HG03095 (cell line): ENCODE measurements around the gene ITSN1.

Experiments
- ATAC-seq: cut with Tn5 transposase; IDR thresholded peaks from one replicate; pipeline ENCODE4 v1.9.1; 2021; ENCODE audit warnings: moderate library complexity; ENCODE audit not compliant: unreplicated experiment

ITSN1 gene

DNA sequence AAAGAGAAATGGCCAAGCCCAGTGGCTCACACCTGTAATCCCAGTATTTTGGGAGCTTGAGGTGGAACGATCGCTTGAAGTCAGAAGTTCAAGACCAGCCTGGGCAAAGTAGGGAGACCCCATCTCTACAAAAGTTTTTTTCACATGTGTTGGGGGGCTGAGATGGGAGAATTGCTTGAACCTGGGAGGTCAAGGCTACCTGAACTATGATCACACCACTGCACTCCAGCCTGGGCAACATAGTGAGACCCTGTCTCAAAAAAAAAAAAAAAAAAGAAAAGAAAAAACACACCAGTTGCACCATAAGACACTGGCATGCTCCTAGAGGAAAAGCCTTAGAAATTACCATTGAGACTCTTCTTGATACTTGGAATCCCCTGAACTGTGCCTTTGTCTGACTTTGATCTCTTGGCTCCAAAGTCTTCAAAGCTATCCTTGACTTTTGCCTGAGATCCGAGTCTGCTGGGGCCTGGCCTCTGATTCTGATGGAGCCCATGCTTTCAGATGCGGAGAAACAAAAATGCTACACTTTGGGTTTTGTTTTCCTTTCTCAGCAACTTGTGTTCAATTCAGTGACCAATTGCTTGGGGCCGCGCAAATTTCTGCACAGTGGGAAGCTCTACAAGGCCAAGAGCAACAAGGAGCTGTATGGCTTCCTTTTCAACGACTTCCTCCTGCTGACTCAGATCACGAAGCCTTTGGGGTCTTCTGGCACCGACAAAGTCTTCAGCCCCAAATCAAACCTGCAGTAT lies 239.6 kb downstream of the ITSN1 start:
- no peak for ATAC-seq

DNA sequence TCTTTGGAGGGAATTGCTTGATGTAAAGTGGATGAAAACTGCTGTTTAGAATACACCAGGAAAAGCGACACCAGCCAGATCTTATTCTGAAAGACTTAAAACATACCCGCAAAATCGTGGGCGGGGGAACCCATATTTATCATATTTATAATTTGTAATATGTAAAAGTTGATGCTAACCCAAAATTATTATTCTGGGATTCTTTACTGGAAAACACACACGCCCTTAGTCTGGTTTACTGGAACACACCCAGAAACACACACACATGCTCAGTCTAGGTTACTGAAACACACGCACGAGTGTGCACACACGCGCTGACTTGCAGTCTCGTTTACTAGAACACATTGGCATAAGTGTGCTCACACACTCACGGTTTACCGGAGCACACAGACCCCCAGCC lies 240.8 kb downstream of the ITSN1 start:
- no peak for ATAC-seq

DNA sequence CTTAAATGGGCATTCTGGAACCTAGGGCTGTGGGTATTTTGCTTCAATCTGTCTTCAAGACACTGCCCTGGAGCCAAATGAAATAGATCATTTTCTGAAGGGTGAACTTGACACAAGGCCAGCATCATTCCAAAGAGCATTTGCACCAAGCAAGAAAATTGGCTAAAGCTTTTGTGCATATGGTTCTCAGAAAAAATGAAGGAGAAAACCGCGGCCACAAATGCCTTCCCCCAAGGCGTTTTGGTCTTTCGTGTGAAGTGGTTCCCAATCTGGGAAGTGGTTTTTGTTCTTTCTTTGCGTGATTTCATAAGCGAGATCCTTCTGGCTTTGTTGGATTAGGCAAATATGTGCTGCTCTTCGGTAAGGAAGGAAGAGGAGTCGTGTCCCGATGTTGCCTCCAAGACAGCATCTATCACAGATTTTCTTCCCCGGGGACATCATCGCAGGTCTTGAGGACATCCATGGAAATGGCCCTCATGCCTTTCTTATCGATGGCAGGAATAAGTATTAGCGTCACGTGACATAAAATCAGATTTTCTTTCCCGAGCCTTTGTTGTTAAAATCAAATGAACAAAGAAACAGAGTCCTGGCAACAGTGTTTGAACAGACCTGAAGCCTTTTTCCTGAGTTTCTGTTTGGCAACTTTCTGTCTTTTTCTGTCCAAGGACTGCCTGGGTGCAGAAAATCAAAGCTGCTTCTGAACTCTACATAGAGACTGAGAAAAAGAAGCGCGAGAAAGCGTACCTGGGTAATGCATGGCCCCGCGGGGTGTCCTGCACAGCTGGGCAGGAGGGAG lies 242.3 kb downstream of the ITSN1 start:
- ATAC-seq, result no peak

DNA sequence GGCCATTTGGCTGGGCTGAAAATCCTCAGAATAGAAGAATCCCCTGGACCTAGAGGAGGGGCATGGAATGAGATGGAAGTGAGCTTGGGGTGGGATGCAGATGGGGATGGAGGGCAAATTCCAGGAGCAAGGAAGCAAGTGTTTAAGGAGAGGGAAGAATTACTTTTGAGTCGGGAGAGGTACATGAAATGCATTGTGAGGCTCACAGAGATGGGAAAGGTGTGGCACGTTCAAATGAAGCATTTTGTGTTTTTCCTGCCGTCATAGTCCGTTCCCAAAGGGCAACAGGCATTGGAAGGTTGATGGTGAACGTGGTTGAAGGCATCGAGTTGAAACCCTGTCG lies 242.8 kb downstream of the ITSN1 start:
- ATAC-seq, result no peak

DNA sequence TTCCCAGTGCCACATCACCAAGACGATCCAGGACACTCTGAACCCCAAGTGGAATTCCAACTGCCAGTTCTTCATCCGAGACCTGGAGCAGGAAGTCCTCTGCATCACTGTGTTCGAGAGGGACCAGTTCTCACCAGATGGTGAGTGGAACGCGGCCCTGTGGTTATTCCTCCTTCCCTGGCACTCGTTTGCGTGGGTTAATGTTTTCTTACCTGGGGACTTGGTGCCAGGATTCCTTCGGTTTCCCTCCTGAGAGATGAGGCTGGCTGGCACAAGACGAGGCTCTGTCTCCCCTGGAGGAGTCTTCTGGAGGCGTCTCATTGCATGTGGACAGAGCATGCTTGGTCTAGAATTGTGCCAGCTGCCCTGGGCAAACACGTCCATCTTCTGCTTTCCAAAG lies 244.0 kb downstream of the ITSN1 start:
- no peak for ATAC-seq

DNA sequence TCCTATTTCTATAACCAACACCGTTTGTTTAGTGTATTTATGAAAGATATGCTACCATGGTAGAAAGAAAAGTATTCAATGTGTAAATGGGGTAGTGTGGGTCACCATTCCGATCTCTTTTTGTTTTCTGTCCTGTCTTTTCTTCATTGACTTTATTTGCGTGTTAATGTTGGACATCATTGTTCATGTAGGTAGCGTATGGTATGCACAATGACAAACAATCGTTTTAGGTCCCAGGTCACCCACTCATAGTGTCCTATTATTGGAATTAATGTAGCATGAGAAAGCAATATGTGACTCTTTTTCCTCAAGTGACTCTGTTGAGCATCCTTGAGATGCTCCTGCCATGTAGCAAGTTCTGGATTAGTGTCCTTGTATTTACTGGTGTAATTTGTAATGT lies 247.9 kb downstream of the ITSN1 start:
- no peak for ATAC-seq

DNA sequence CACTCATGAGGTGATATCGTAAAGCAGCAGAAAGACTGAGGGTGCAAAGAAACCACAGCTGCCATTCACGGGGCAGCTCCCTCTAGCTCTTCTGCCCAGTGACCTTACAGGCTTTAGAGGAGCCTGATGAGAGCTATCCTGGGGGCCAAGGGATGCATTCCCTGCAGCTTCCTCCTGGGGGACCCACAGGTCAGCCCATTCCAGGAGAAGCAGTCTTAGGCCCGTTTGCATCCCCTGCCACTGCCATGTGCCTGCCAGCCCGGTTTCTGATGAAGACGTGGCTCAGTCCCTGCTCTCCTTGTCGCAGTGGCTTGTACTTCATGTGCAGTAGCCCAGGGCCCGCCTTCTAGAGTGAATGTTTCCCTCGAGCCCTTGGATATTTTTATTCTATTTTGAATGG lies 250.6 kb downstream of the ITSN1 start:
- no peak for ATAC-seq

DNA sequence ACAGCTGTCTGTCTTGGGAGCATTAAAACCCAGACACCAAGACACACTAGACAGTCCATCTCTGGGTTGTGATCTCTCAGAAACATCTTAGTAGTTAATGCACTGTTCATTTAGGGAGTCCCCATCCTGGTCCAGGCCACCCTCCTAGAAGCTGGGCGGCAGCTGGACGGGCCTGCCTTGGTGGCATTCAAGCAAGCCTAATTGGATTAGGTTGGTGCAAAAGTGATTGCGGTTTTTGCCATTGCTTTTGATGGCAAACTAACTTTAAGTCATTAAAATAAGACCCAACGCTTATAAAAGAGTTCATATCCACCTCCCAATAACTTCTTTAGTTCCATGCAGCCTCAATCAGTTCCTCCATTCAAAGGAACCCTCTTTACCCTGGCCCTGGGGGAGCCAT lies 251.6 kb downstream of the ITSN1 start:
- ATAC-seq, result no peak

DNA sequence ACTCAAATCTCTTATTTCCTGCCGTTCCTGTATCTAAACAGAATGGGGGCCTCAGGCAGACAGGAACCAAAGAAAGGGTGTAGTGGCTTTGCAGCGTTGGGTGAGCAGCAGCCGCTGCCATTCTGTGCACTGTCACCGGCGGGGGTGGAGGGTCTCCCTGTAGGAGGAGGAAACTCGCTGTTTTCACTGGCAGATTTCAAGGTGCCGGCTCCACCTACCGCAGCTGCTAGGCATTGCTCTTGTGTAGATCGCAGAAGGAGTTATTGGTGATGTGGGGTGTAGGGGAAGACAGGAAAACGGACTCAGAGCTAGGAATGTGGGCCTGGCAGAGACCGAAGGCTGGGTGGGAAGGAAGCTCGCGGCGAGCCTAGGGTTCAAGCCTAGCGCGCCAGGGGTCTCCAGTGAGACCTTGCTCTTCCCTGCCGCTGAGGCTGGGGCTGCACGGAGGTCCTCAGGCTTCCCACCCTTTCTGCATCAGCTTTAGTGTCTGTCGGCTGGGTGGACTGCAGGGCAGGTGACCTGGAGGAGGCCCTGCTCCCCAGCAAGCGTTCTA lies 252.5 kb downstream of the ITSN1 start:
- ATAC-seq, result no peak

DNA sequence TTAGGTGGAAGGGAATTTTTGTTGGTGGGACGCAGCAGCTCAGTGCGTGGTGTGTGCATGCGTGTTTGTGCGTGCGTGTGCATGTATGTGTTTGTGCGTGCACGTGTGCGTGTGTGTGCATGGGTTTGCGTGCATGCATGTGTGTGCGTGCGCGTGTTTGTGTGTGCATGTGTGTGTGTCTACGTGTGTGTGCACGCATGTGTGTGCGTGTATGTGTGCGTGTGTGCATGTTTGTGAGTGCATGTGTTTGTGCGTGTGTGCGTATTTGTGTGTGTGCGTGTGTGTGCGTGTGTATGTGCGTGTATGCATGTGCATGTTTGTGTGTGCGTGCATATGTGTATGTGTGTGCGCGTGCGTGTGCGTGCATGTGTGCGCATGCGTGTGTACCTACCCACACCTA lies 253.1 kb downstream of the ITSN1 start:
- ATAC-seq, result no peak

DNA sequence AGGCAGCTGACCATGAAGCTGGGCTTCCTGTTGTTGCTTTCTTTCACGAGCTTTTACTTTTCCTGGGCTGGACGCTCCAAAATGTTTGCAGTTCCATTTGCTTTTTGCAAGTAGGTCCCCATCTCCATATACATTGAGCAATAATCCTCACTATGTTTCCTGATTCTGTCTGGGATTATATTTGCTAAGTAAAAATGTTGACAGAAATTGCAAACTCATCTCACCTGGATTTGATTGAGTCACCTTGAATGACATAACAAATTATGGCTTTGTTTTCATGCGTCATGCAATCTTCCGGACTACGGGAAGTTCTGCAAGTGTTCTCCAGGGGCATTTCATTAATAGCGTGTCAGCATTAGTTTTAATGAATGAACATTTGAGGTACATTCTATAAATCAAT lies 254.4 kb downstream of the ITSN1 start:
- ATAC-seq, result no peak

DNA sequence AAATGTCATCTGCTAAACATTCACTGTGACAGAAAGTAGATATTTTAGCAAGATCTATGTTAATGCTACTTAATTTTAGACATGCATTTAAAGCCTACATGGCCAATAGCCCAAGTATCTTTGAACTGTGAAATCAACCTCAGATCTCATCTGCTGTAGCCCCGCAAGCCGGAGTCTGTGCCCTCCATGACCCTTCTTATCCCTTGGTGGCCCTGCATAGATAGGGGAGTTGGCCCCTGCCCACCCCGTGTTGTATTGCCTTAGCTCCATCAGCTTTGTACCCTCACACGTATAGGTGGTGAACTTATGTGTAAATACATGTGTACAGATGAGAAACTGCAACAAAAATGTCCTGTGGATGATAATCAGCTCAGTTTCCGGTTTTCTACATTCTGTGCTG lies 254.8 kb downstream of the ITSN1 start:
- ATAC-seq, result no peak

DNA sequence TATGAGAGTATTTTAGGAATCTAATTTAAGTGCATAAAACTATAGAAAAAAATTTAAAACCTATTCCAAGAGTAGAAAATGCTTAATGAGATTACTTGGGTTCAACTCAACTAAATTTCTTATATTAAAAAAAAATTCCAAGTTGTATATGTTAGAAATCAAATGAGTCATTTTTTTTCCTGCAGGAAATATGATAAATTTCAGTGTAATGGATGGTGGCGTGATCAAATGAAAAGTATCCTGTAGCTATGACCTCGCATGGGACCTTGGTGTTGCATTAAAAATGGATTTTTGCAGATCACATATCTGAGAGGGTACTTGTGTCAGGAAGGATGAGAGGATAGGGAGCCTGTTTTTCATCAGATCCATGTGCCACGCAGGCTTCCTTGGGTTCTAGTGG lies 255.4 kb downstream of the ITSN1 start:
- ATAC-seq, result no peak

DNA sequence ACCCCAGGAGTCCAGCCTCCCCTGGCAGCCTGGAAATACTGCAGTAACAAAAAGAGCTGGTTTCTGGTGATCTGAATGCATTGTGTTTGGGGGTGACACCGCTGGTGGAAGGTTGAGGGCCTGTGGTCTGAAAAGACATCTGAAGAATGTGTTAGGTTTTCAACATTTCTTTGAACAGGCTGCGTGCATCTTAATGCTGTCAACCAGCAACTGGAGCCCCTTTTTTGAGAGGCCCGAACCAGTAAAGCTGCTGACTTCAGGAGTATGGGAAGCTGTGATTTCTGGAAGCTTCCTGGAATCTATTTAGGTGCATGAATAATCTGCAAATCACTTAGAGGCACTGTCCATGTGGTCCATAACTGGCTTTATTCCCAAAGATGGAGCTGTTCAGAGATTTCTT lies 256.3 kb downstream of the ITSN1 start:
- no peak for ATAC-seq

DNA sequence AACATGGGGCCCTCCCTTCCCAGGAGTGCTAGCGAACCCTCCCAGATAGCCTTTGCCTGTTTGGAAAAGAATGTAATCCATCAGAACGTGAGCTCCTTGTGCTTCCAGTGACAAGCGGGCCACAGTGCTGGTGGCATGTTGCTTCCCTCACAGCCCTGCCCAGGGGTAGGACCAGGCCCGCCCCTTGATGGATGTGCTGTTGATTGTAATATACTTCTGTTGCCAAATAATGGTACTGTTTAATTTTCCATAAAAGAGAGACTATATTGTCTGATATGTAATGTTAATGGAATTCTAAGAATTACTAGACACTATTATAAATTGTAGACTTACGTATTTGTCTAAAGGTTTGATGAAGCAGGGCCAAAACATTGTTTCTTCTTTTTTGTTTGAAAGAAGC lies 256.9 kb downstream of the ITSN1 start:
- no peak for ATAC-seq

DNA sequence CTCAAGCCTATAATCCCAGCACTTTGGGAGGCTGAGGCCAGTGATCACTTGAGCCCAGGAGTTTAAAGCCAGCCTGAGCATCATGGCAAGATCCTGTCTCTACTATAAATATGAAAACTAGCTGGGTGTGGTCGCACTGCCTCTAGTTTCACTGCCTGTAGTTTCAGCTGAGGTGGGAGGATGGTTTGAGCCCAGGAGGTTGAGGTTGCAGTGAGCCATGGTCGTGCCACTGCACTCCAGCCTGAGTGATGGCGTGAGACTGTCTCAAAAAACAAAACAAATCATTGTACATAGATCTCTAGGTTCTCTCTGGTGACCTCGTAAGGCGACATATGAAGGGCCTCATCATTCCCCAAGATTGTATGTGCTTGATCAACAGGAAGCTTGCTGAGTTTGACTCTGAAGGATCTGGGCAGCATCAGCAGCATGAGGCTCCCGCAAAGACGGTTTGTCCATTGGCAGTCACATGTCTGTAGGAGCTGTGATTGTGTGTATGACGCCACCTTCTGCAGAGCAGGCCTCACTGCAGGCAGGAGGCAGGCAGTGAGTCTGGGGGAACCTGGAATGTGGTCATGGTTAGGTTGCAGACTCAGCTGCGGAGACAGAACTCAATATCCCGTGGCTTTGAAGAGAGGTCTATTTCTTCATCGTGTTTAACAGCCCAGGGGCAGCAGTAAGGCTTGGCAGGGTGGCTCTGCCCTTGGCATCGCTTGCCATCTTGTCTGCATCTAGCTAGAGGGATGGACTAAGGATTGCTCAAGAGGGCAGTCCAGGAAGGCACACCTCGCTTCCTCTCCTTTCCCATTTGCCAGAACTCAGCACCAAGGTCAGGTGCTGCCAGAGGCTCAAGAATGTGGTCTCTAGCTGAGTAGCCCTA lies 259.3 kb downstream of the ITSN1 start:
- no peak for ATAC-seq

DNA sequence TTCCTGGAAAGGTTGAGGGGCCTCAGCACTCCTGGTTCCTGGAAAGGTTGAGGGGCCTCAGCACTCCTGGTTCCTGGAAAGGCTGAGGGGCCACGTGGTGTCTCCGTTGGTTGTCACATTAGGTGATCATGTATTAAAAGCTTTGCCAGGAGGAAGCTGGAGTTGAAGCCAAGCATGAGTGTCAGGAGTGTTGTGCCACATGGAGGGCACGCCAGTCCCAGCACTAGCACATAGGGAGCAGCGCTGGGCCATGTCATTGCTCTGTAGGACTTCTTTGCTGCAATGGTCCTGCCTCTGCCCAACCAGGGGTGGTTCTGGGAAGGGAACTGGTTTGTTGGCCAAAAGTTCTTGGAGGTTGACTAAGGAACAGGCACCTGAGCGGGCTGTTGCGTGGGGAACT lies 260.0 kb downstream of the ITSN1 start:
- ATAC-seq, result no peak

DNA sequence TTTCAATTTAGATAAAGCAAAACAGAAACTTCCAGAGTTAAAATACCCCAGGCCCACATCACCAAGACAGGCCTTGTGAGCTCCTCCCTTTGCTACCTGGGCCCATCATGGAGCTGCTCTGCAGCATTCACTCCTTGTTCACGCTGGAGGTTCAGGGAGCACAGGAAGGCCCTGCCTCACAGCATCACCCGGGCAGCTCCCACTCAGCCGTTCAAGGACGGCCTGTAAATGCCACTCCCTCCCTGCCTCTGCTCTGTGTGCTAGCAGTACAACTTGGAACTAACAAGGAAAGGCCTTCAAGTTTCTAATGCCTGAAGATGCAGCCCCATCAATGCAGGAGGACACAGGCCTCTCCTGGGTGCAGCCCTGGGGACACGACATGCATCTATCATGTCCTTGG lies 261.7 kb downstream of the ITSN1 start:
- no peak for ATAC-seq

DNA sequence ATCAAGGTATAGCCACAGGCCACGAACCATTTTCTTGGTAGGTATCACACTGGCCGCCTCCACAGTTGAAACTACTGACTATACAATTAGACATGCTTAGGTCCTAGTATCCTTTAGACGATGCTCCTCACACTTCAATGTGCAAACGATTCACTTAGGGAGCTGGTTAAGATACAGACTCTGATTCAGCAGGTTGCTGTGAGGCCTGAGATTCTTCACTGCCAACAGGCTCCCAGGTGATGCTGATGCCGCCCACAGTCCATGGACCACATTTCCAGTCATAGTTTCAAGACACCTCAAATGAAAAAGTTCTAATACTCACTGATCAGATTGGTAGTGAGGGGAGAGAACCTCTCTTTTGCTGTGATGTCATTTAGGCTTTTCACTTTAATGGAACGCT lies 266.5 kb downstream of the ITSN1 start:
- no peak for ATAC-seq

DNA sequence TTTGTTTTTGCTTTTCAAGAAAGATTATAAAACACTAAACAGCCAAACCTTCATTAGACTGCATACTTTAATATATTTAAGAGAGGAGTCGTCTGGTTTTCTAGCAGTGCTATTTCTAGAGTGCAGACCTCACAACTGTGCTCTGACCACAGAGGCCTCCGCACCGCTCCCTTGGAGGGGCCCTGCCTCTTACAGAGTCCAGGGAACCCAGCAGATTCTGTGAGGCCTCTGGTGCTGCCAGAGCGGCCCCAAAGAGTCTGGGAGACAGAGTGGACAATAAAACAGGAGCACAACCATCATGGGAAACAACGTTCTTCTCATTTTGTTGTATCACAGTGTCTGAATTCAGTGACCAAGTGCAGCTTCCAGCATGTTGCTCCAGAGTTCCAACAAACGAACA lies 267.5 kb downstream of the ITSN1 start:
- no peak for ATAC-seq

DNA sequence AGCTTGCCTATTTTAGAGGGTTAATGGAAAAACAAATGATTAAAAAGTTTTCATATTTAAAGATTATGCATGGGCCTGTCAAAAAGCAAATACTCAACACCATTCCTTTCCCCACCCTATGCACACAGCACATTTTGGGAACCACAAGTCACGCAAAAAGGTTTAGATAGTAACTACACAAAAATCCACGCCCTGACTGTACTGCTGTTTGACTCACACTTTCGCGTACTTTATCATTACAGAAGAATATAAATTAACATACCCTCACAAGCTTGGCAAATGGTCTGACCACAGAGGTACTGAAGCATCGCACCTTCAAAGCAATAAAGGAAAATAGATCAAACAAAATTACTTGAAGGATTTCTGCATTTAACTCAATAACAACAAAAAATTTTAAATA lies 271.9 kb downstream of the ITSN1 start:
- ATAC-seq, result no peak
